Stimulated activated CD4-positive, alpha-beta T cell treated with anti-CD3 and anti-CD28 coated beads, Interleukin-4, amount 100 ng/mL, for 1 hour (primary cell): ENCODE measurements around the gene OBP2B.
"Not testable (repeated sequence)": the region's sequence is repeated elsewhere in the genome, so short reads cannot be mapped to it uniquely, and the experiment has no call there.

ENCODE experiments used
- DNase-seq: peaks from one replicate; pipeline ENCODE4 v3.0.0-alpha.2; 2020

OBP2B gene, protein sequence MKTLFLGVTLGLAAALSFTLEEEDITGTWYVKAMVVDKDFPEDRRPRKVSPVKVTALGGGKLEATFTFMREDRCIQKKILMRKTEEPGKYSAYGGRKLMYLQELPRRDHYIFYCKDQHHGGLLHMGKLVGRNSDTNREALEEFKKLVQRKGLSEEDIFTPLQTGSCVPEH

DNA sequence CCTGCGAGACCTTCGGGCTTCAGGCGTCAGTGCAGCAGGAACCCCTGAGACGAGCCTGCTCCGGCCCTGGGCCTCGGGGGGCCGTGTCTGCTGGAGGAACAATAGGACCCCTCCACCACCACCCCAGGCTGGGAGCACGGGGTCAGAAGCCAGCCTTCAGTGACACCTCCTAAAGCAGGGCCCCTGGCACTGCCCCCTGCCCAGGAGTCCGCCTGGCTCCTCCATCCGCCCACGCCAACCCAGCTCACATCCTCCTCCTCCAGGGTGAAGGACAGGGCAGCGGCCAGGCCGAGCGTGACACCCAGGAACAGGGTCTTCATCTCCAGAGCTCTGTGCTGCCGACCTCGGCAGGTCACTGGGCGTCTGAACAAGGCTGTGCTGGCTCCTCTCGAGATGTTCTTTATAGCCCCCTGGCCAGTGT, at the start of gene OBP2B:
TSS of gene OBP2B (minus strand) at position 371 of the 421 bp plus-strand sequence. CDS start at position 320, 51 bp downstream.
- not testable (repeated sequence) for DNase-seq

GRCh38 chr9:133258061-133259015, 49.3 kb upstream of the OBP2B start:
- DNase-seq, result no peak

DNA sequence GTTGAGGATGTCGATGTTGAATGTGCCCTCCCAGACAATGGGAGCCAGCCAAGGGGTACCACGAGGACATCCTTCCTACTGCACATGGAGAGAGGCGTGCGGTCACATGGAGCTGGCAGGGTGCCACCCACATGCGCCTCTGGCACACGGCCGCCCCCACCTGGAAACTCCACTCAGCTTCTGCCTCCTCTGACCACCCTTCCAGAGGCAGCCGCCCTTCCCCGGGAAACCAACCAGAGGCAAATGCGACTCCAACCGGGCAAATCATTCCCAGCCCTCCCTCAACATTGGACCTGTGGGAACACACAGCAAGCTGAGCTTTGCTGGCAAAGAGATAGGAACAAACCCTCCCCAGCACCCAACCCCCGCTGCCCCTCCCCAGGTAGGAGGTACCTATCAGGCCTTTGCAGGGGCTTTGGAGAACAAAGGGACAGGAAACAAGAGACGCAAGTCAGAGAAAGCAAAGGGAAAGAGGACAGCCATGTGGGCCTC, 48.5 kb upstream of the OBP2B start:
- no peak for DNase-seq

- no peak for DNase-seq
Observed at GRCh38 chr9:133256686-133257091, 47.6 kb upstream of the OBP2B start.

DNA sequence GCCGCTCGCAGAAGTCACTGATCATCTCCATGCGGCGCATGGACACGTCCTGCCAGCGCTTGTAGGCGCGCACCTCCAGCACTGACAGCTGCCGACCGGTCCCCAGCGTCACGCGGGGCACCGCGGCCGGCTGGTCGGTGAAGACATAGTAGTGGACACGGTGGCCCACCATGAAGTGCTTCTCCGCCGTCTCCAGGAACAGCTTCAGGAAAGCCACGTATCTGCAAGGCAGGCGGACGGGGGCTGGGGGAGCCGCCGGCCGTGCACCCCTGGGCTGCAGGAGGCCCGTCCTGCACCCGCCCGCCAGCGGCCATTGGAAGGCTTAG, 47.0 kb upstream of the OBP2B start:
- DNase-seq, result no peak

DNA sequence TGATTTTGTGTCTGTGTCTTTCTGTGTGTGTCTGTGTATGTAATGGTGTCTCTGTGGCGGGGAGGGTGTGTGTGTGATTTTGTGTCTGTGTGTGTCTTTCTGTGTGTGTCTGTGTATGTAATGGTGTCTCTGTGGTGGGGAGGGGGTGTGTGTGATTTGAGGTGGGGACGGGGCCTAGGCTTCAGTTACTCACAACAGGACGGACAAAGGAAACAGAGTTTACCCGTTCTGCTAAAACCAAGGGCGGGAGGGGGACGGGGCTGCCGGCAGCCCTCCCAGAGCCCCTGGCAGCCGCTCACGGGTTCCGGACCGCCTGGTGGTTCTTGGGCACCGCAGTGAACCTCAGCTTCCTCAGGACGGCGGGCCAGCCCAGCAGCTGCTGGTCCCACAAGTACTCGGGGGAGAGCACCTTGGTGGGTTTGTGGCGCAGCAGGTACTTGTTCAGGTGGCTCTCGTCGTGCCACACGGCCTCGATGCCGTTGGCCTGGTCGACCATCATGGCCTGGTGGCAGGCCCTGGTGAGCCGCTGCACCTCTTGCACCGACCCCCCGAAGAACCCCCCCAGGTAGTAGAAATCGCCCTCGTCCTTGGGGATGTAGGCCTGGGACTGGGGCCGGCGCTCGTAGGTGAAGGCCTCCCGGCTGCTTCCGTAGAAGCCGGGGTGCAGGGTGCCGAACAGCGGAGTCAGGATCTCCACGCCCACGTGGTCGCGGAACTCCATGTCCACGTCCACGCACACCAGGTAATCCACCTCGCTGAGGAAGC, 46.5 kb upstream of the OBP2B start:
- DNase-seq, result no peak

GRCh38 chr9:133254471-133254870, 45.4 kb upstream of the OBP2B start:
- DNase-seq, result no peak

DNA sequence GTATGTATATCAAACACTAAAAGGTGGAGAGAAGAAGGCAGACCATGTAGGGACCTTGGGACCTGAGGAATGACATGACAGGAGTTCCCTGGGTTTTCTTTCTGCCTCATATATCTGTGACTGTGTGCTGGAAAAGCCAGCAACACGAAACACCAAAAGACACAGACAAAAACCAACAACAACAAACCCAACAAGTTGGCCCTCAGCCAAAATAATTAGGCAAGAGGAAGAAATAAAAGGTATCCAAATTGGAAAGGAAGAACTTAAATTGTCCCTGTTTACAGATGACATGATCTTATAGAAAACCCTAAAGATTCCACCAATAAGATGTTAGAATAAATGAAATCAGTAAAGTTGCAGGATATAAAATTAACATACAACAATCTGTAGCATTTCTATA, 44.2 kb upstream of the OBP2B start:
- no peak for DNase-seq

DNA sequence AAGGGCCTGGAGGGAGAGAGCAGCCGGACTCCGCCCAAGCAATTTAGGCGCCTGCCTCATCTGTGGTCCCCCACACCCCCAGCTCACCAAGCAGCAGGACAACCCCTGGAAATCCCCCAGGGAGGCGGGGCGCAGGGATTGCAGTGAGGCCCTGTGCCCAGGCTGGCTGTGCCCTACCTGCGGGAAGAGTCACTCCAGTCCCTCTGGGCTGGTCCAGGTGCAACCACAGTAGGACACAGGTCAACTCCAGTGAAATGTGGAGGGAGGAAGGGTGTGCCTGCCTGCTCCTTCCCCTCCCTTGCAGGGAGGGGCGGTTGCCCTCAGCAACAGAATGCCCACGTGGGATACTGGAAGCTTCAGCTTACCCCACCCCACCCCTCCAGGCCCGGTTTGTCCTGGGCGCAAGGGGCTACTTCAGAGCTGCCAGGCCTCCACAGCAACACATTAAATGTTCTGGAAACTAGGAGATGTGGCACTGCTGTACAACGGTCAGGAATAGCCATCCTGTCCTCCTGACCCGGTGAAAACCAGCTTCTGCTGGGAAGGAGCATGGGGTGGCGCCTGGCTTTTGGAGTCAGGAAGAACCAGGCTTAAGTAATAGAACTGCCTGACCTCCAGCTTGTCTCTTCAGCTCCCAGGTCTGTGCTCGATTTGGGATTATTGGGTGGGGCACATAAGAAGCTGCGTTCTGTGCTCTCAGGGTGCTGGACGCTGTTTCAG, 43.4 kb upstream of the OBP2B start:
- DNase-seq, result no peak

- DNase-seq, result no peak
Observed at GRCh38 chr9:133251773-133252172, 42.7 kb upstream of the OBP2B start.

DNA sequence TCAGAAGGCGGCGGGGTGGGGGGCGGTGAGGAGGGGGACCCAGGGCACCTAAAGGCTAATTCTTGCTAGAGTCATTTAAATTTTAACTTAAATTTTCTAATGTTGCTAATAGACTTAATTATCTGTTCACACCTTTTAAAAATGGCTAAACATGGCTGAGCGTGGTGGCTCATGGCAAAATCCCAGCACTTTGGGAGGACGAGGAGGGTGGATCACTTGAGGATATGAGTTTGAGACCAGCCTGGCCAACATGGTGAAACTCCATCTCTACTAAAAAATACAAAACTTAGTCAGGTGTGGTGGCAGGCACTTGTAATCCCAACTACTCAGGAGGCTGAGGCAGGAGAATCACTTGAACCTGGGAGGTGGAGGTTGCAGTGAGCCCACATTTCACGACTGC, 42.2 kb upstream of the OBP2B start:
- not testable (repeated sequence) for DNase-seq

- DNase-seq, result no peak
Observed at GRCh38 chr9:133250741-133251170, 41.7 kb upstream of the OBP2B start.

- DNase-seq, result no peak
Observed at GRCh38 chr9:133249337-133249736, 40.3 kb upstream of the OBP2B start.

- no peak for DNase-seq
Observed at GRCh38 chr9:133248726-133249295, 39.8 kb upstream of the OBP2B start.

DNA sequence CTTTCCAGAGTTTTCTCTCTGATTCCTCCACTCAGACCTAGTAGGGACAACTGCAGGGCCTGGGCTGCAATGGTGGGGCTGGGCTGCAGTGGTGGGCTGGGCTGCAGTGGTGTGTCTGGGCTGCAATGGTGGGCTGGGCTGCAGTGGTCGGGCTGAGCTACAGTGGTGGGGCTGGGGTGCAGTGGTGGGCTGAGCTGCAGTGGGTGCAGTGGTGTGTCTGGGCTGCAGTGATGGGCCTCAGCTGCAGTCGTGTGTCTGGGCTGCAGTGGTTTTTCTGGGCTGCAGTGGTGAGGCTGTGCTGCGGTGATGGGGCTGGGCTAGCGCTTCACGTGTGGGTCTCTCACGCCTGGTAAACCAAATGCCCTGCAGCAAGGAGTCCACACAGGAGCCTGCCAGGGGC, 38.6 kb upstream of the OBP2B start:
- DNase-seq, result no peak

DNA sequence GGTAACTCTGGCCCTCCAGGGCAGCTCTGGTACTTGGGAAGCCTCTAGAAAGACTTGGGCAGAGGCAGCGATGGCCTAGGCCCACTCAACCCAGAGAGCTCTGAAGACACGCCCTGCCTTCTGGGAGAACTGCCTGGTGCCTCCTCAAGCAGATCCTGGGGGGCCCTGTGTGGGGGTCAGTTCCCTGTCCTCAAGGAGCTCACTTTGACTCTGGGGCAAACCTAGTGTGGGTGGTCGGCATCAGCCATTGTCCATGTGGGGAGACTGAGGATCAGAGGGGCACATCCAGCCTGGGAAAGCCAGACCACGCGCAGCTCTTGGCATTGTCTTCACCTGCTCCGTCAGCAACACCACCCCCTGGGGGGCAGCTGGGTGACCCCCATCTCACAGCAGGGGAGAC, 37.9 kb upstream of the OBP2B start:
- DNase-seq, result no peak

DNA sequence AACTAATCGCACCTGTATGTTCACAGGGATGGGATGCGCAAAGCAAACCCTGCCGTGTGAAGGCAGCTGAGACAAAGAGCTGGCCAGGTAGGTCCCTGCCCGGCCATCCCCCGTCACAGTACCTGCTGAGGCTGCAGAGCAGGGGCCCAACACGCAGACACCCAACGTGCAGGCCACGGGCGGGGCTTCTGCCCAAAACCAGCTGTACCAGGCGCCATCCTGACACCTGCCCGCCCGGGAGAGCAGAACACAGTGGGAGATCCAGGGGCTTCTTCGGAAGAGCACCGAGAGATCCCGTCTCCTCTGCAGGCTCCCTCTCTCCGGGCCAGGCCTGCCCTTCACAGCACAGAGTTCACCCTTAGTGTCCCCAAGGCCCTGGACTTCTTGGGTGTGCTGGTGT, 37.5 kb upstream of the OBP2B start:
- DNase-seq, result no peak

DNA sequence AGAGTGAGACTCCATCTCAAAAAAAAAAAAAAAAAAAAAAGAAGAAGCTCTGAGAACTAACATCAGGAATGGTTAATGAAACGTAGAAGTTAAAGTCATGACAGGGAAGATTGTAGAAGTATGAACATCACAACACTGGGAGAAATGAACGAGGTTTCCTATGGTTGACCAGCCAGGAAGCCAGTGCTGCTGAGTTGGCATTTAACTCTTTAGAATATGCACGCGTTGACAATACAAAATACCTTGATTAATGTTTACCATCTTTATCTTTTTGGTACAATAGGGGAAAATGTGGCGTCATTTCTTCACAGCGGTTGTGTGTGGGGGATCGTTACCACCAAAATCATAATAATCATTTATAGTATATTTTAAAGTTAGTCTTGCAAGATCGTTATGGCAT, 33.9 kb upstream of the OBP2B start:
- no peak for DNase-seq

- DNase-seq, result no peak
Observed at GRCh38 chr9:133242241-133242640, 33.2 kb upstream of the OBP2B start.

GRCh38 chr9:133239533-133240090, 30.6 kb upstream of the OBP2B start:
- no peak for DNase-seq

DNA sequence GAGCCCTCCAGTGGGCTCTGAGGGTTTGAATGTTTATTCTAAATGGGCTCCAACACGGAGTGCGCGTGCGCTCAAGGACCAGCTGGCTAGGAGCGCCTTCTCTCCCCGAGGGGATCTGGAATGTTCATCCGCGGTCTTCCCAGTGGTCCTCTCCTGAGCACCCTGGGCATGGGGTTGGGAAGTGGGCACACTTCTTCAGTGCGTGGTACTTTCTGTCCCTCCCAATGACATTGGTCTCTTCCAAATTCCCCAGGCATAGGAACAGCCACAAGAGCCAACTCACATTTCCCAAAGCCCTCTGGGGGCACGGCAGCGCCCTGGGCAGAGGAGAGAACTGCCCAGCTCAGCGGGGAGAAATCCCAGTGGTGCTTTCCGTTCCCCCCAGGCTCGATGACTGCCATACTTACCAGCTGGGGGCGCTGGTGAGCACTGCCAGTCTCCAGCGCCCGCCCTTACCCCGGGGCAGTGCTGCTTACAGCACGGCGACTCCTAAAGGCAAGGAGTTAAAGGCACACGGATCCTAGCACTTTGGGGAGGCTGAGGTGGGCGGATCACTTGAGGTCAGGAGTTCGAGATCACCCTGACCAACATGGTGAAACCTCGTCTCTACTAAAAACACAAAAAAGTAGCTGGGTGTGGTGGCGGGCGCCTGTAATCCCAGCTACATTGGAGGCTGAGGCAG, 29.9 kb upstream of the OBP2B start:
- DNase-seq, result peak; percentile 71
